HG03457 (cell line): Measurements from ENCODE around the gene TMEM86B.

ENCODE experiments used
- ATAC-seq: cut with Tn5 transposase; IDR thresholded peaks from one replicate; pipeline ENCODE4 v1.9.1; 2021; ENCODE audit warnings: moderate number of reproducible peaks; ENCODE audit not compliant: unreplicated experiment

TMEM86B gene

GRCh38 chr19:55179606-55180484 is 48.7 kb downstream of the TMEM86B start, which contains the start of gene SYT5:
SYT5 (minus strand) TSS chr19:55180289; CDS start chr19:55179041, 1,248 bp downstream.
- ATAC-seq = no peak

DNA sequence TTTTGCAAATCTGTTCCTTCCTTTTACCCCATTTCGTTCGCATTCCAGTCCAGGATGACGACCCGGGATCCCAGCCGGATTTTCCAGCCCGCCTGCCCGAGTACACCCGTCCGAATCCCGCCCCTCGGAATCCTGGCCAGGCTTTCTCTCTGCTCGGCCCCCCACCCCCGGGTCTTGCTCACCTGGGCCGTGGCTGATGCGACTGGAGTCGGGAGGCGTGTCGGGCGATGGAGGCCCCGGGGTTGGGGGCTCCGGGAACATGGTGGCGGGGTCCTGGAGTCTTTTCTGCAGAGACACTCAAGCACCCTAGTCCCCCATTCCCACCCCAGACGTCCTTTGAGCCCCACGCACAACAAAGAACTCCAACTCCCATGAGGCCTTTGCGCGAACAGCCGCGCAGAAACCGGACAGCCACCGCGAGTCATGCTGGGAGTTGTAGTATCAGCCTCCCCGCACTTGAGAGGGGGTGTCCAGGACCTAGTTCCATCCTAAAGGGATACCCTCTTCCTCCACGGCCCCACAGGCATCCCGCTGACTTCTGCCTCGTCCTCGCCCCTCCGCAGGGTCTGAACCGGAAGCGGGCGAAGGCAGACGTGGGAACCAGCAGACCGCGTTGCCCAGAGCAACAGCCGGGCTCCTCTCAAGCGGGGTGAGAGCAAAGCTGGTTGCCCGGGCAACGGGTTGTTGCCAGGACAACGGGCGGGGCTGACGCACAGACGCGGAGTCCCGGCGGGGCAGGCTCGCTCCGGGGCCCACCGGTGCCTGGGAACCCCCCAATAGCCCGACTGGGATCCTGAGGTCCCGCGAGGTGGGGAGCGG is 49.6 kb downstream of the TMEM86B start:
- no peak for ATAC-seq
